CD8-positive, alpha-beta memory T cell (primary cell): ENCODE measurements around the gene DOCK3. TPM values are rescaled to one million over a fixed set of nuclear protein-coding genes. Genes with fewer than 3 reads are reported as not detected.
A peak's percentile ranks its signal among the peaks of the same experiment; 100 is the strongest.
"Not testable (repeated sequence)": the region's sequence is repeated elsewhere in the genome, so short reads cannot be mapped to it uniquely, and the experiment has no call there.

Experiments used
- CTCF ChIA-PET: fragments of 350-600 bp; sonication (Branson Sonifier 250); formaldehyde crosslinking; loops from one replicate; lab custom pipeline; 2021; ENCODE audit warnings: antibody characterized with exemption; lab: Charles Lee
- POLR2A ChIA-PET: fragments of 350-600 bp; sonication (Branson Sonifier 250); formaldehyde crosslinking; loops from one replicate; lab custom pipeline; 2021; ENCODE audit warnings: antibody characterized with exemption; lab: Charles Lee
- DNase-seq, 5 donors: peaks; one replicate each; pipeline versions ENCODE4 v3.0.0 to v3.0.0-alpha.2; 2020 to 2022; ENCODE audit warnings: mixed read lengths in 1 of 5
- H3K27ac ChIP-seq: one replicate; pipeline ENCODE4 v1.7.0; 2013; ENCODE audit warnings: low read depth, mild to moderate bottlenecking, low read length, moderate library complexity
- H3K27me3 ChIP-seq: 2 replicates; pipeline ENCODE4 v1.7.0; 2013; ENCODE audit warnings: low read length, mild to moderate bottlenecking; ENCODE audit not compliant: insufficient read depth, poor library complexity, severe bottlenecking
- H3K36me3 ChIP-seq: 2 replicates; pipeline ENCODE4 v1.7.0; 2013; ENCODE audit warnings: mild to moderate bottlenecking, low read length, moderate library complexity; ENCODE audit not compliant: insufficient read depth
- H3K4me1 ChIP-seq: 2 replicates; pipeline ENCODE4 v1.7.0; 2013; ENCODE audit warnings: mild to moderate bottlenecking, low read length, moderate library complexity; ENCODE audit not compliant: insufficient read depth
- H3K4me3 ChIP-seq: 2 replicates; pipeline ENCODE4 v1.7.0; 2013; ENCODE audit warnings: mild to moderate bottlenecking, low read length
- H3K9me3 ChIP-seq: 2 replicates; pipeline ENCODE4 v1.7.0; 2013; ENCODE audit warnings: mild to moderate bottlenecking, low read length
- H3K27ac Mint-ChIP-seq, 8 donors: one replicate each; pipeline ENCODE4 v1.8.0; 2020 to 2021; ENCODE audit warnings: mixed read lengths in 8 of 8, mild to moderate bottlenecking in 6 of 8, inconsistent platforms in 3 of 8, moderate library complexity in 3 of 8
- H3K27me3 Mint-ChIP-seq, 2 donors: one replicate each; pipeline ENCODE4 v1.8.0; 2020 to 2021; ENCODE audit warnings: mixed read lengths in 2 of 2, mild to moderate bottlenecking in 1 of 2, moderate library complexity in 1 of 2
- H3K36me3 Mint-ChIP-seq, 3 donors: one replicate each; pipeline ENCODE4 v1.8.0; 2020 to 2021; ENCODE audit warnings: mixed read lengths in 3 of 3, inconsistent platforms in 1 of 3, mild to moderate bottlenecking in 1 of 3
- H3K4me1 Mint-ChIP-seq, 3 donors: one replicate each; pipeline ENCODE4 v1.8.0; 2020 to 2021; ENCODE audit warnings: mixed read lengths in 3 of 3, inconsistent platforms in 1 of 3, mild to moderate bottlenecking in 1 of 3
- H3K4me3 Mint-ChIP-seq, 7 donors: one replicate each; pipeline ENCODE4 v1.8.0; 2020 to 2021; ENCODE audit warnings: mixed read lengths in 7 of 7, mild to moderate bottlenecking in 6 of 7, moderate library complexity in 4 of 7, inconsistent platforms in 2 of 7
- H3K9me3 Mint-ChIP-seq, 5 donors: one replicate each; pipeline ENCODE4 v1.8.0; 2020 to 2022; ENCODE audit warnings: mixed read lengths in 5 of 5, mild to moderate bottlenecking in 3 of 5, moderate library complexity in 2 of 5, inconsistent platforms in 1 of 5
- polyA plus RNA-seq: library from polyadenylated mRNA; unstranded; fragments of 300-500 nt; fragmentation: Illumina TruSeq; gene quantifications from one replicate; pipeline ENCODE4 v1.2.3, GENCODE V29; 2021
- total RNA-seq, 2 experiments: library from RNA; stranded (reverse); gene quantifications; one replicate each; pipeline ENCODE4 v1.2.3, GENCODE V29; 2021

DOCK3 gene
- total and polyA plus RNA-seq, 3 experiments from 2014 or later = 0.16 to 2.1 (median 2.0) TPM

DNA sequence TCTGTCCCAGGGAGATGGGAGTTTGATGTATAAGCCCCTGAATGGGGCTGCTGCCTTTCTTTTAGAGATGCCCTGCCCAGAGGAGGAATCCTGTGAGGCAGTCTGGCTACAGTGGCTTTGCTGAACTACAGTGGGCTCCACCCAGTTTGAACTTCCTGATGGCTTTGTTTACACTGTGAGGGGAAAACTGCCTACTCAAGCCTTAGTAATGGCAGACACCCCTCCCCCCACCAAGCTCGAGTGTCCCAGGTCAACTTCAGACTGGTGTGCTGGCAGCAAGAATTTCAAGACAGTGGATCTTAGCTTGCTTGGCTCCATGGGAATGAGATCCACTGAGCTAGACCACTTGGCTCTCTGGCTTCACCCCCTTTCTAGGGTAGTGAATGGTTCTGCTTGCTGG, 226.4 kb downstream of the DOCK3 start:
- CTCF ChIA-PET, POLR2A ChIA-PET: not testable (repeated sequence)

DNA sequence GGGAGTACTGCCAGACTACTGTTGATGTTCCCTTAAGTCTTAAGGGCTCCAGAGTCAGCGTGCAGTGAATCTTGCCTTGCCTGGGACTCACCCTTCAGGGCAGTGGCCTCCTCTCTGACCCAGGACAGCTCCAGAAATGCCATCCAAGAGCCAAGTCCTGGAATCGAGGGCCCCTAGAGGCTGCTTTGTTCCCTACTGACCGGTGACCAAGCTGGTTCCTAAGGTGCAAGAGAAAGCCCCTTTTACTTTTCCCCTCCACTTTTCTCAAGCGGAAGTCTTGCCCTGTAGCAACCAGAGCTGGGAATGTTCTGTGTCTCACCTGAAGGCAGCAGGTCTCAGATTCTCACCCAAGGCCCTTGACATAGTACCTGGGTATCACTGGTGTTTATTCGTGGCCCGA, 238.0 kb downstream of the DOCK3 start:
- CTCF ChIA-PET = no interaction called here
- peaks cover 1 to 10% (median 6%) of the 10 kb centered on the region in 5 donors for H3K9me3 Mint-ChIP-seq
- H3K36me3 Mint-ChIP-seq = peaks cover 0 to 9% (median 0%) of the 10 kb centered on the region in 3 donors
- no peak overlapping the region for H3K4me3 Mint-ChIP-seq
- no peaks in the 10 kb centered on the region for H3K36me3 ChIP-seq
- no peak overlapping the region for H3K4me3 ChIP-seq
- H3K27me3 Mint-ChIP-seq = peaks cover 13 to 39% of the 10 kb centered on the region in 2 donors
- H3K4me1 ChIP-seq = no peaks in the 10 kb centered on the region
- no peak for DNase-seq
- H3K9me3 ChIP-seq = no peaks in the 10 kb centered on the region
- no peaks in the 10 kb centered on the region for H3K27me3 ChIP-seq
- POLR2A ChIA-PET = no interaction called here
- no peaks in the 10 kb centered on the region for H3K4me1 Mint-ChIP-seq
- H3K27ac ChIP-seq = no peak overlapping the region
- H3K27ac Mint-ChIP-seq = peak overlapping the region in 1 of 8 donors; percentile 27

More for the DNA sequence above, 226.4 kb downstream of the DOCK3 start:
- H3K4me3 ChIP-seq, H3K36me3 ChIP-seq, H3K4me3 Mint-ChIP-seq, H3K27me3 ChIP-seq, H3K4me1 Mint-ChIP-seq, H3K27ac ChIP-seq, H3K9me3 ChIP-seq, H3K4me1 ChIP-seq, DNase-seq: not testable (repeated sequence)
- peak overlapping the region in 1 of 8 donors; percentile 5 for H3K27ac Mint-ChIP-seq
- H3K27me3 Mint-ChIP-seq = peaks cover 17 to 29% of the 10 kb centered on the region in 2 donors
- H3K36me3 Mint-ChIP-seq = peaks cover 0 to 16% (median 1%) of the 10 kb centered on the region in 3 donors
- peaks cover 0 to 14% (median 8%) of the 10 kb centered on the region in 5 donors for H3K9me3 Mint-ChIP-seq

DNA sequence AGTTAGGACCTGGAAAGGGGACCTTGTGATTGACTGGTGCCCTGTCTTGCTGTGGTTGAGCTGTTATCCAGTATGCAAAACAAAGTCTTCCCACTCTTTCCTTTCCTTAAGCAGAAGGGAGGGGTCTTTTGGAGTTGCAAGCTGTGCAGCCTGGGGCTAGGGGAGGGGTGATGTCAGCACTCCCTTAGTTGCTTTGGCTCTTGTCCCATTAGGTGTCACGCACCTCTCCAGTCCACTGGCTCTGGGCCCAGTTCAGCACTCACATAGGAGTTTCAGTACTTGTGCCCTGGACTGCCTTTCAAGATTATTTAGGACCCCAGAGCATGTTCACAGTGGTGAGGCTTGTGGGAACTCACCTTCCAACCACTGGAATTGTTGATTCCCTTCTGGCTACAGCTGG, 238.5 kb downstream of the DOCK3 start:
- Histone ChIP-seq H3K4me1 (no peaks in the 10 kb centered on the region), H3K4me3 (no peak overlapping the region), H3K36me3 (no peaks in the 10 kb centered on the region), H3K9me3 (no peaks in the 10 kb centered on the region), H3K27me3 (no peaks in the 10 kb centered on the region), H3K27ac (no peak overlapping the region)
- ChIA-PET POLR2A (no interaction called here), CTCF (no interaction called here)
- no peaks in the 10 kb centered on the region for H3K4me1 Mint-ChIP-seq
- H3K27ac Mint-ChIP-seq = no peak overlapping the region
- peaks cover 12 to 34% of the 10 kb centered on the region in 2 donors for H3K27me3 Mint-ChIP-seq
- no peak overlapping the region for H3K4me3 Mint-ChIP-seq
- H3K9me3 Mint-ChIP-seq = peaks cover 0 to 8% (median 3%) of the 10 kb centered on the region in 5 donors
- no peak for DNase-seq
- H3K36me3 Mint-ChIP-seq = peaks cover 0 to 9% (median 0%) of the 10 kb centered on the region in 3 donors

DNA sequence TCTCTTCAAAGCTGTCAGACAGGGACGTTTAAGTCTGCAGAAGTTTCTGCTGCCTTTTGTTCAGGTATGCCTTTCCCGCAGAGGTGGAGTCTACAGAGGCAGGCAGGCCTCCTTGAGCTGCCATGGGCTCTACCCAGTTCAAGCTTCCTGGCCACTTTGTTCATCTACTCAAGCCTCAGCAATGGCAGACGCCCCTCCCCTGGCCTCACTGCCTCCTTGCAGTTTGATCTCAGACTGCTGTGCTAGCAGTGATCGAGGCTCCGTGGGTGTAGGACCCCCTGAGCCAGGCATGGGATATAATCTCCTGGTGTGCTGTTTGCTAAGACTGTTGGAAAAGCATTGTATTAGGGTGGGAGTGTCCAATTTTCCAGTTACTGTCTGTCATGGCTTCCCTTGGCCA, 247.3 kb downstream of the DOCK3 start:
- H3K27me3 ChIP-seq, H3K4me3 Mint-ChIP-seq, POLR2A ChIA-PET, H3K27ac ChIP-seq, H3K27ac Mint-ChIP-seq, H3K4me1 Mint-ChIP-seq, H3K4me3 ChIP-seq, H3K4me1 ChIP-seq, H3K9me3 ChIP-seq, DNase-seq, CTCF ChIA-PET, H3K36me3 ChIP-seq: not testable (repeated sequence)
- H3K36me3 Mint-ChIP-seq = peaks cover 0 to 19% (median 0%) of the 10 kb centered on the region in 3 donors
- H3K9me3 Mint-ChIP-seq = peaks cover 0 to 28% (median 19%) of the 10 kb centered on the region in 5 donors
- H3K27me3 Mint-ChIP-seq = peaks cover 7 to 44% of the 10 kb centered on the region in 2 donors

DNA sequence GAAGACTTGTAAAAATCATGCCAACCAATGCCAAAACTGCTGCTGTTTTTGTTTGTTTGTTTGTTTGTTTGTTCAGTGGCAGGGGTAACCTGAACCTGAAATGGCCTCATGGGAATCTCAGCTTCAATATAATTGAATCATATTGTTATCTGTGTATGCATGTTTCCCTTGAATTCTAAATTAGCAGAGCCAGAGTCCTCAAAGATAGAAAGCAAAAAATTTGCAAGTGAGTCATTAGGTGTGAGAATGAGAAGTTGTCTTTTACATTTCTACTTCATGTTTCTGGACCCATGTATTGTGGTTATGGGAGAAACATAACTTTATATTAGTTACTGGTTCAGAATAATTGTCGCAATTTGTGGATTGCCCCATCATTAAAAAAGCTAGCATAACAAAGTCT, 249.2 kb downstream of the DOCK3 start:
- Histone ChIP-seq H3K27me3 (no peaks in the 10 kb centered on the region), H3K4me1 (no peaks in the 10 kb centered on the region), H3K9me3 (no peaks in the 10 kb centered on the region), H3K4me3 (no peak overlapping the region), H3K36me3 (no peaks in the 10 kb centered on the region), H3K27ac (no peak overlapping the region)
- peaks cover 0 to 2% (median 0%) of the 10 kb centered on the region in 3 donors for H3K4me1 Mint-ChIP-seq
- no peak overlapping the region for H3K4me3 Mint-ChIP-seq
- peaks cover 0 to 18% (median 0%) of the 10 kb centered on the region in 3 donors for H3K36me3 Mint-ChIP-seq
- CTCF ChIA-PET = no interaction called here
- POLR2A ChIA-PET = no interaction called here
- no peak overlapping the region for H3K27ac Mint-ChIP-seq
- peaks cover 6 to 52% of the 10 kb centered on the region in 2 donors for H3K27me3 Mint-ChIP-seq
- peaks cover 0 to 24% (median 14%) of the 10 kb centered on the region in 5 donors for H3K9me3 Mint-ChIP-seq
- no peak for DNase-seq

DNA sequence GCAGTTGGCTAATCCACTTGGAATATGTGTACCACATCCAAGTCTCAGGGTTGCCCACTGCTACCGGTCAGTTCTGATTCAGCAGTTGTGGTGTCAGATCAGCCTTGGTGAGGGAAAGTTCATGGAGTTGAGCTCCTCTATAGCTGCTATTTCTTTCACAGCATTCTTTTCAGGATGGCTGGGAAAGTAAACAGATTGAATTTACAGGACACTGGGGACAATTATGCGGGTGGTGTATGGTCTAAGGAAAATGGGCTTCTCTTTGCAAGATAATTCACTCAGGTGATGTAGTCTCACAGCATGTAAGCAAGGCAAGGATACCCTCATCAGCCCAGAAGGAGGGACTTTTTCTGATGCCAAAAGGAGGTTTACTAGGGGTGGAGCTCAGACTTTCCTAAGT, 249.9 kb downstream of the DOCK3 start:
- Mint-ChIP-seq H3K4me3 (no peak overlapping the region), H3K36me3 (peaks cover 0 to 15% (median 0%) of the 10 kb centered on the region in 3 donors), H3K9me3 (peaks cover 0 to 17% (median 8%) of the 10 kb centered on the region in 5 donors), H3K27me3 (peaks cover 5 to 58% of the 10 kb centered on the region in 2 donors), H3K4me1 (peaks cover 0 to 2% (median 0%) of the 10 kb centered on the region in 3 donors), H3K27ac (no peak overlapping the region)
- ChIA-PET POLR2A (no interaction called here), CTCF (no interaction called here)
- no peaks in the 10 kb centered on the region for H3K9me3 ChIP-seq
- H3K4me3 ChIP-seq = no peak overlapping the region
- DNase-seq = no peak
- H3K27me3 ChIP-seq = no peaks in the 10 kb centered on the region
- no peak overlapping the region for H3K27ac ChIP-seq
- no peaks in the 10 kb centered on the region for H3K4me1 ChIP-seq
- H3K36me3 ChIP-seq = no peaks in the 10 kb centered on the region

DNA sequence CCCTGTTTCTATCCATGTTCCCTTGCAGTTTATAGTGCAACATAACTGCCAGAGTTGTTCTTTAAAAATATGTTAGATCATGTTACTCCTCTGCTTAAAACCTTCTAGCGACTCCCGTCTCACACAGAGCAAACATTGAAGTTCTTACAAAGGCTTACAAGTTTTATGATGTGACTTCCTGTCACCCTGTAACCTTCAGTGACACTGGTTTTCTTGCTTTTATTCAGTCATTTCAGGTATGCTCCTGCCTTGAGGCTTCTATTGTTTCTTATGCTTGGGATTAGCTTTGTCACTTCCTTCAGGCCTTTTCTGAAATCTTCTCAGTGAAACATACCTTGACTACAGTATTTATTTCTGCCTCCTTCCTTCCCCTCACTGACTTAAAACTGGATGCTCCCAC, 252.1 kb downstream of the DOCK3 start:
- H3K27me3 Mint-ChIP-seq = peaks cover 10 to 60% of the 10 kb centered on the region in 2 donors
- POLR2A ChIA-PET = no interaction called here
- Histone ChIP-seq H3K4me3 (no peak overlapping the region), H3K36me3 (no peaks in the 10 kb centered on the region), H3K4me1 (no peaks in the 10 kb centered on the region), H3K9me3 (no peaks in the 10 kb centered on the region), H3K27me3 (no peaks in the 10 kb centered on the region), H3K27ac (no peak overlapping the region)
- peaks cover 0 to 2% (median 0%) of the 10 kb centered on the region in 3 donors for H3K4me1 Mint-ChIP-seq
- H3K36me3 Mint-ChIP-seq = peaks cover 0 to 14% (median 0%) of the 10 kb centered on the region in 3 donors
- DNase-seq = no peak
- no peak overlapping the region for H3K4me3 Mint-ChIP-seq
- CTCF ChIA-PET = no interaction called here
- H3K9me3 Mint-ChIP-seq = peaks cover 0 to 9% (median 0%) of the 10 kb centered on the region in 5 donors
- H3K27ac Mint-ChIP-seq = no peak overlapping the region

DNA sequence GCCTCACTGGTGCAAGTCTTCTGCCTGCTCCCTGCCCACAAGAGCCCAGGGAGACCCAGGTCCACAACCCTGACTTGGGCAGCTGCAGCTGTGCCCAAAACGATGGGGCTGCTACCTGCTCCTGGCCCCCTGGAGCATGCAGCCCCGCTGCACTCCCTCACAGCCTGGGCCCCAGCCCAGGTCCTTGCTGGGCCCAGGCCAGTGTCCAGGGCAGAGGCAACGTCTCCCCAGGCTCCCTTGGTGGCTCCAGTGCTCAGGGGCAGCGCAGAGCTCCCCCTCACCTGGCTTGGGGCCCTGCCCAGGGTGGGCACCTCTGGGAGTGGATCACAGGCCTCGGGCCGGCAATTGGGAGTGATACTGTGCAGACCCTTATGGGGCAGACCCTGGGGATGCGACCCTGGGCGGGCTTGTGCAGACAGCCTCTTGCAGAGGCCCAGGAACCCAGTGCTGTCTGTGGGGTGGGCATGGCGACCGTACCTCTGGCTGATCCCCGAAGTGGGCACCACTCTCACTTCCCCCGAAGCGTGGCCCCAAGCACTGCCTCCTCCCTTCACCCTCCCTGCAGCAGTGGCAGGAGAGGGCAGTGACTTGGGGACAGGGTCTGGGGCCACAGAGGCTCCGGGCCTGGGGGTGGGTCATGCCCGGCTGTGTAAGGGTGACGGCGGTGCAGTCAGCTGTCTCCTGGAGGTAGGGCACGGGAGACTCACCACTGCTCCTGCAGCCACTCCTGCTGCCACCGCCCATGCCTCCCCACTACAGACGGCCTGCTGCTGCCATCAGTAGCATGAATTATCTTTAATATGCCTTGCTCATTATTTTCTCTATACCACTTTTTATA, 255.9 kb downstream of the DOCK3 start:
- ChIA-PET POLR2A (no interaction called here), CTCF (no interaction called here)
- DNase-seq = peak in 1 of 5 donors; percentile 31
- H3K27me3 Mint-ChIP-seq = peaks cover 16 to 60% of the 10 kb centered on the region in 2 donors
- H3K36me3 Mint-ChIP-seq = peaks cover 0 to 23% (median 6%) of the 10 kb centered on the region in 3 donors
- no peaks in the 10 kb centered on the region for H3K4me1 ChIP-seq
- no peak overlapping the region for H3K27ac Mint-ChIP-seq
- peaks cover 3 to 13% (median 8%) of the 10 kb centered on the region in 5 donors for H3K9me3 Mint-ChIP-seq
- H3K4me3 Mint-ChIP-seq = no peak overlapping the region
- no peaks in the 10 kb centered on the region for H3K27me3 ChIP-seq
- no peak overlapping the region for H3K27ac ChIP-seq
- H3K4me3 ChIP-seq = no peak overlapping the region
- H3K4me1 Mint-ChIP-seq = peaks cover 0 to 2% (median 0%) of the 10 kb centered on the region in 3 donors
- H3K9me3 ChIP-seq = no peaks in the 10 kb centered on the region
- no peaks in the 10 kb centered on the region for H3K36me3 ChIP-seq
